ENCODE measurements around the gene LMOD3.
A peak's percentile ranks its signal among the peaks of the same experiment; 100 is the strongest.

The LMOD3 gene

GRCh38 chr3:69091389-69092029, 30.9 kb downstream of the LMOD3 start:
- DNase-seq (ENCODE audit: low spot score) = no peak

GRCh38 chr3:69090021-69090420, 32.4 kb downstream of the LMOD3 start:
- DNase-seq (ENCODE audit: low spot score) = no peak

- DNase-seq (ENCODE audit: low spot score) = no peak
Observed at GRCh38 chr3:69088063-69088462, 34.3 kb downstream of the LMOD3 start.

DNA sequence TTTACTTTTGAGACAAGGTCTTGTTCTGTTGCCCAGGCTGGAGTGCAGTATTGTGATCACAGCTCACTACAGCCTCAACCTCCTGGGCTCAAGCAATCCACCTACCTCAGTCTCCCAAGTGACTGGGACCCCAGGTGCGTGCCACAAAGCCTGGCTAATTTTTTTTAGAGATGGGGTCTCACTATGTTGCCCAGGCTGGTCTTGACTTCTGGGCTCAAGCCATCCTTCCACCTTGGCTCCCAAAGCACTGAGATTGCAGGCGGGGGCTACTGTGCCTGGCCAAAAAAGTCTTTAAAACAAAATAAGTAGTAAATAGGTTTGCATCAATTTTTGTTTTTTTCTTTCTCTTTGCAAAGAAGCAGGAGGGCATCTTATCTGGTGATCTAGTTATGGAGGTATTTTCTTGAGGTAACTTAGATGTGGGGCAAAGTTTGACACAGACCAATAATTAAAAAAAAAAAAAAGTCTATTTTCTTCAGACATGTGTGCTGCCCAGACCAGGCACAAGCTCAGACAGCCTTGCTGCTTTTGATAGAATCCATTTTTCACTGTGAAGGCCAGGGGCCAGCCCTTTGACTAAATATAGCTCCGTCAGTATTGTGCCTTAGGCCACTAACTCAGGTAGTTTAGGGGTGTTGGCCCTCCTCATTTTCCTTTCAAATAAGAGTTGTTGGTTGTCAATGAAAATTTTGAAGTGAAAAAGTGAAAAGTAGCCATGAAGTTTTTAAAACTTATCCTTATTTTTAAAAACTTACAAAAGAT, 35.2 kb downstream of the LMOD3 start:
- DNase-seq (ENCODE audit: low spot score) = no peak

DNA sequence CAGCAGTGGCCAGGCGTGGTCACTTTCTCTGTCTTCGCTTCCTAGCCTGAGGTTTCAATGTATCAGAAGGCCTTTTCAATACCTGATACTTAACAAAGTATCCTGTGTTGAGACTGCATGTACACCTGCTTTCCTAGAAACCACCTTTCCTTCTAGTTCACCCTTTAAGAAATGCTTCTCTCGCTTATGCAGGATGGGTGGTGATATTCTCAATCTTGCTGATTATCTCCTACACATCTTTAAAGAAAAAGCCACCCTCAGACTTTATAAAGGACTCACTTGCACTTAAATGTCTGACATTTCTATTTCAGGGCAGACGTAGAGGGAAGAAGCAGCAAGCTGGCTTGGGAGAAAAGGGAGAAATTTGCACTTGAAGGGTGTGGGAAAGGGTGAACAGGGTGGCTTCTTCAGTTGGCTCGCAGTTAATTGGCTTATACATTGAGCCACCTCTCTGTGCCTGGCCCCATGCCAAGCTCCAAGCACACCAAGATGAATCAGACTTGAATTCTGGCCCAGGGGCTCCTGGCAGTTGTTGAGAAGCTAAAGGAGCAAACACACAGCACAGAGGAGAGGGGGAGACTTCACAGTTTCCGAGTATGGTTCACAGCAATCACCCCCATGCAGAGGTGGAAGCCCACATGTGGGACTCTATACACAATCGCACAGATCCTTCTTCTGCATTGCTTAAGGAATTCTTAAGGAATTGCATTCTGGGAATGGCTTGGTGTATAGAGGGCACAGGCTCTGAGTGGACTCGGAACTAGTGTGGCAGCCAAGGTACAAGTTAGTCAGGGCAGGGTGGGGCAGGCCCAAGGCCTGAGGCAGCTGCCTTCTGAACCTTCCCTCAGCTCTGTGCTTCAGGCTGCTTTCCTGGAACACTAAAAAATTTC, 36.3 kb downstream of the LMOD3 start:
- peak; percentile 84 for DNase-seq (ENCODE audit: low spot score)

DNA sequence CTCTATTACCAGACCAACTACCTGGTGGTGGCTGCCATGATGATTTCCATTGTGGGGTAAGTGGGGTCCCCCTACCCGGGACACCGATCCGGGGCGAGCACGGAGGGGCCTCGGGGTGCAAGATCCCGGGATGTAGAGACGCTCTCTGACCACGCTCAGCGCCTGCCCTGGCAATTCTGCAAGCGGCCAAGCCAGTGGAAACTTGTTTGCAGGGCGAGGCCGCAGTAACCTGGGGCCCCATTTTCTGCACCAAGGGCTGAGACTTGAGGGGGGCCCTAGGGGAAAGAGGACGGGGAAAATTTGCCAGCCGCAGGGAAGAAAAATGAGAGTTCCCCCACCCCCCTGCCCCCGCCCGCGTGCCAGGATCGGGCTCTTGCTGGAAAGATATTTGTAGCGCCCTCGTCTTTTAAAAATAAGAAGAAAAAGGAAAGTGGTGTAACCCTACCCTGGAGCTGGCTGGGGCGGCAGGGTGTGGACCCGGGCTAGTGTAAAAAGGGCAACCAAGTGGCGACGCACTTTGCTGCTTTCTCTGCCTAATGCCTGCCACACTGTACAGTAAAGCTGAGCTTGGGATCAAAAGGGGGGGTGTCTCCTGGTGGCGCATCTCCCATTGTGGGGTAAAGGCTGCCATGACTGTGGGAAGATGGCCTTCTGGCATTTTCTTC, 37.1 kb downstream of the LMOD3 start:
- DNase-seq (ENCODE audit: low spot score) = peak; percentile 80

- DNase-seq (ENCODE audit: low spot score) = peak; percentile 95
Observed at GRCh38 chr3:69084326-69085167, 37.8 kb downstream of the LMOD3 start, which contains the start of gene ARL6IP5. Gene ARL6IP5 (plus strand): TSS chr3:69084937. CDS start chr3:69085048, 111 bp downstream.

DNA sequence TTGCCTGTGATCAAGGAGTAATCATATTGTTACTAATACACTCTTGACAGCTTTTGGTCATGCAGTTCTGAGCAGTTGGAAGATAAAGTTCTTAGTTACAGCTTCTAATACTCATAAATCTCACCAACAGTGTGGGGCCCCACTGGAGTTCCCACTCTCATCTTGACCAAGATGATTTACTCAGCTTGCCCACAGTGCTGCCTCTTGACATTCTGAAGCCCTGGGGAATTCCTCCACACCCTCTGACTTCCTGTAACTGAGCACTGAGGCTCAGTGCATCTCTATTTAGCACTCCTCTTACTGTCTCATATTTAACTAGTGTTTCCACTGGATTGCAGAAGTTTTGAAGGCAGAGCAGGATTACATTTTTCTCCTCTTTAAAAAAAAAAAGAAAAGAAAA, 39.6 kb downstream of the LMOD3 start:
- peak; percentile 68 for DNase-seq (ENCODE audit: low spot score)

DNA sequence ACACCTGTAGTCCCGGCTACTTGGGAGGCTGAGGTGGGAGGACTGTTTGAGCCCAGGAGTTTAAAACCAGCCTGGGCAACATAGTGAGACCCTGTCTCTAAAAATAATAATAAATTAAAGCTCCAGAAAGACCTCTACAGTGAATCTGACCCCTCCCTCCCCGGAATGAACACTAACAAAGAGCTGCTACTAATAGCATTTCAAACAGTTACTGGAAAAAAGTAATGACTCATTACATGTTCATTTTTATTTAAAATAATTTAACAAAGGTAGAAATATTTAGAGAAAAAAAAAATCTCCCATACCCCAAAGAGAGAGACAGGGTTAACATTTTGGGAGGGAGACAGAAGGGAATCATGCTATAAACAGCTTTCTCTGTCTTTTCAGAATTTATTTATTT, 40.0 kb downstream of the LMOD3 start:
- DNase-seq (ENCODE audit: low spot score) = no peak

DNA sequence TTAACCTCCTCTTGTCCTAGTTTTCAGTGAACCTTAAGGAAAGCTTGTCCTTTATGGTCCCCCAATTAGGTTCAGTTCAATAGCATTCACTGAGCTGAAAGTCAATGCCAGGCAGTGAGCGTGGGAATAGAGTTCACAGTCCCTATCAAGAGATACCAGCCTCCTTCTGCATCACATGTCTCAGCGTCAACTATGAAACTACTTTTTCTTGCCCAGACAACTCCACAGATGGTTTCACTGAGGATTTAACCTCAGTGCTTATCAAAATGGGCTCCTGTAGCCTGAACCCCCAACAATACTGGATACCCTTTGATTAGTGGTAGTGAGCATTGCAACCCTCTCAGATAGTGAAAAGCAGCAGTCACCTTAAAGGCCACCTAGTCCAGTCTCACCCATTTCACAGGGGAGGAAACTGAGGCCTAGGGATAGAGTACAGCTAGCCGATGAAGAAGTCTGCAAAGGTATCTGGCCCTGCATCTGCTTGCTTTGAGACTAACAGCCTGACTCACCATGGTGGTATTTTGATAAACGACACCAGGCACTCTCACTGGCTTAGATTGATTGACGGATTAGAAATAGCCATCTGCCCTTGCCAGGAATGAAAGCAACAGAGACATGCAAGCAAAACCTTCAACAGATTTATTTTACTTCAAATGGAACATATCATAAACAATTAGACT, 40.7 kb downstream of the LMOD3 start:
- DNase-seq (ENCODE audit: low spot score) = no peak

DNA sequence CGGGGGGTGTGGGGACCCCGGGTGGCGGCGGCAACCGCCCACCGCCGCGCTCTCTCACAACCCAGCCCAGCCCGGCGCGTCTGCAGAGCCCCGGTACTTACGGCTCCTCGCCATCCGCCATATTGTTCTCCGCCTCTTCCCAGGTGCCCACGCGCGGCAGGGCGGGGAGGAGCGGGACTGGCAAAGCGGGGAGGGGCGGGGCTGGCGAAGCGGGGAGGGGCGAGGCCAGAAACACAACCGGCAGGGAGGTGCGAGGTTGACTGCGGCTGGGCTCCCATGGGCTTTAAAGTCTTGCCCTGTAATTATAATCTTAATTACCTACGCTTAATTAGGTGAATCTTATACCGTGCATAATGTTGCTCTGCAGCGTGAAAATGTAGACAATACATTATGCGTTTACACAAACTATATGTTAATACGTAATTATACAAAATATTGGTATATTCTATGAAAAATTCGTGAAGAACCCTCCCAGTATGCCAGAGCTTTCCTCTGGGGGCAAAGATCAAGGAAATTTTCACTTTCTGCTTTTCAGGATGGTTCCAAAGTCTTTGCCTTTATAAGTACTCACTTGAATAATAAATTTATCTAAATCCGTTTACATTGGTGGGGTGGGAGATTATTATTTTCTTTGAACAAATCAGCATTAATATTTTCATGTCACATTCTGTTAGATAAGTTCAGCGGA, 42.0 kb downstream of the LMOD3 start, which contains the start of gene UBA3:
UBA3 (minus strand) TSS at position 133 of the 688 bp plus-strand sequence; CDS start at position 121, 12 bp downstream.
- peak; percentile 92 for DNase-seq (ENCODE audit: low spot score)

- DNase-seq (ENCODE audit: low spot score) = peak; percentile 35
Observed at GRCh38 chr3:69079269-69080159, 42.9 kb downstream of the LMOD3 start.

- DNase-seq (ENCODE audit: low spot score) = no peak
Observed at GRCh38 chr3:69072928-69073327, 49.5 kb downstream of the LMOD3 start.

GRCh38 chr3:69066121-69066520, 56.3 kb downstream of the LMOD3 start:
- no peak for DNase-seq (ENCODE audit: low spot score)

- no peak for DNase-seq (ENCODE audit: low spot score)
Observed at GRCh38 chr3:69065318-69065964, 57.0 kb downstream of the LMOD3 start.

GRCh38 chr3:69063636-69064035, 58.8 kb downstream of the LMOD3 start:
- DNase-seq (ENCODE audit: low spot score) = no peak

- DNase-seq (ENCODE audit: low spot score) = no peak
Observed at GRCh38 chr3:69059688-69060087, 62.7 kb downstream of the LMOD3 start.

- DNase-seq (ENCODE audit: low spot score) = no peak
Observed at GRCh38 chr3:69058947-69059224, 63.5 kb downstream of the LMOD3 start.
